Measurements from ENCODE around the gene KIF2C.

The KIF2C gene

DNA sequence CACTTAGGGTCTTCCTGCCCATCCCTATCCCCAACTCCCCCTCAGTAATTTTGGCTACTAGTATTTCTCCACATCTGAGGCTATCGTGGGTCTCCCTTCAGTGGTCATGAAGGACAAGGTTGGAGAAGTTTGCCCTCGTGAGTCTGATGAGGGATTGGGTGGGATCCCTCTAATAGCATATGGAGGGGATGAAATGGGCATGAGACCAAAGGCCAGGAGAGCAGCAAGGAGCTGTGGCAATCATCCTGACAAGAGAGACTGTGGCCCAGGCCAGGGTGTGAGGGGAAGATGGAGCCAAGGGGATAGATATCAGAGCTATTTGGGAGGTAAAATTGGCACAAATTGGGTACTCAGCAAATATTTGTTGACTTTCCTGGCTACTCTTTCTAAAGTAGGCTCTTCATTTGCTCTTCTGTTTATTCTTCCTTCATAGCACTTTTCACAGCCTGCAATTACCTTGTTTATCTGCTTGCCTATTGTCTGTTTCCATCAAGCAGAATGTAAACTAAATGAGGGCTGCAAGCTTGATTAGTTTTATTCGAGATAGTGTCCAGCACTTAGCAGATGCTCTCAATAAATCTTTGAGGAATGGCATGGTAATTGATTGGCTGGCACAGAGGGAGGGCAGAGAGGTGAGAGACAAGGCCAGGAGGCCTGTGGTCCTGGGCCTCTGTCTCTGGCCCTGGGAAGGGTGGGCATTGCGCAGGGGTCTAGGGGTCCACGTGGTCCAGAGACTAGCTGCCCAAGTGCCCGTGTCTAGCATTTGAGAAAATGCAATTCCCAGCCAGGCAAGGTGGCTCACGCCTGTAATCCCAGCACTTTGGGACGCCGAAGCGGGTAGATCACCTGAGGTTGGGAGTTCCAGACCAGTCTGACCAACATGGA is 59.1 kb downstream of the KIF2C start:
- Histone ChIP-seq H3K27me3 (ENCODE audit: control insufficient read depth in 1 of 2, insufficient read depth in 1 of 2, low read length in 2 of 2) (no peaks in the 10 kb centered on the region), H4K8ac (ENCODE audit: low read length) (peak overlapping the region; percentile 51)

DNA sequence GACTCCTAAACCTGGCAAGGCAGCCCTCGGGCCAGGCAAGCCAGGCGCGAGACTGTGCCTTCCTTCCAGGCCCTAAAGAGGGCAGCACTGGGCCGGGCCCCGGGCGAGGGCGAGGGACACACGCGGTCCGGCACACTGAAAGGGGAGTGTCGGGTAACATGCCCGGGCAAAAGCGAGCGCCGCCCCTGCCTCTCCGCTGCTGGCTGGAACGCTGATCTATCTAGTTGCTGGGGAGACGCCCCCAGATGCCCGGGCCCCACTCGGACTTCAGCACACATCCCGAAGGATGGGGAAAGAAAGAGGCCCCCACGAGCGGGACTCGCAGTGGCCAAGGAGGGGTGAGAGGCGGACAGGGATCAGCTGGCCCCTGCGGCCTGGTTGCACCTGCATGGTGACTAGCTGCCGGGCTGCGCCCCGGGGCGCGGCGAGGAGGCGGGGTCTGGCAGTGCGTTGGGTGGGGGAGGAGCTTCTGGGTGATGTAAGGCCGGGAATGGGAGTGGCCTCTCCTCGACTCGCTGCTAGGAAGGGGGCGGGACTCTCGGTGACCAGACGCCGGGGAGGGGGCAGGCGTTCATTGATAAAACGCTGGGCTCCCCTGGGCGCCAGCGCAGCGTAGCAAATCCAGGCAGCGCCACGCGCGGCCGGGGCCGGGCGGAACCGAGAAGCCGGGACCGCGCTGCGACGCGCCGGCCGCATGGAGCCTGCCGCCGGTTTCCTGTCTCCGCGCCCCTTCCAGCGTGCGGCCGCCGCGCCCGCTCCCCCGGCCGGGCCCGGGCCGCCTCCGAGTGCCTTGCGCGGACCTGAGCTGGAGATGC is 60.3 kb downstream of the KIF2C start, which contains the start of gene PLK3:
PLK3 (plus strand) TSS at position 608 of the 815 bp plus-strand sequence; CDS start at position 695, 87 bp downstream.
- Histone ChIP-seq H2BK12ac (ENCODE audit: low read length in 2 of 2) (peak within 1 kb of the TSS in 1 of 2 experiments; percentile 87), H3K9me3 (ENCODE audit: control insufficient read depth, low read length) (no peaks in the 10 kb centered on the region), H2BK15ac (ENCODE audit: low read depth, poor library complexity, severe bottlenecking) (peak within 1 kb of the TSS; percentile 75), H3K4me1 (ENCODE audit: control insufficient read depth, insufficient read depth, low read depth, low read length) (peaks cover 34% of the 10 kb centered on the region), H4K8ac (ENCODE audit: low read length) (peak within 1 kb of the TSS; percentile 38), H3K14ac (ENCODE audit: low read length in 2 of 2) (peak within 1 kb of the TSS in 1 of 2 experiments; percentile 91), H3K27ac (ENCODE audit: low read length, poor library complexity, severe bottlenecking) (peak within 1 kb of the TSS; percentile 95), H2BK120ac (ENCODE audit: low read depth, low read length) (peak within 1 kb of the TSS; percentile 89), H2BK5ac (ENCODE audit: low read depth, low read length, poor library complexity, severe bottlenecking) (peak within 1 kb of the TSS; percentile 83), H4K91ac (ENCODE audit: low read length) (peak within 1 kb of the TSS; percentile 65), H3K9ac (ENCODE audit: low read length) (peak within 1 kb of the TSS; percentile 94), H2AK5ac (ENCODE audit: low read length, severe bottlenecking) (no peak within 1 kb of the TSS), H3K36me3 (ENCODE audit: control insufficient read depth in 1 of 2, insufficient read depth in 2 of 2, low read depth in 1 of 2, low read length in 2 of 2) (peaks cover 31 to 32% of the 10 kb centered on the region in 2 experiments), H3K4me3 (ENCODE audit: insufficient read depth in 1 of 2, low read depth in 1 of 2, low read length in 2 of 2) (peak within 1 kb of the TSS; percentile 82 to 90), H2AFZ (ENCODE audit: low read depth, low read length) (peak within 1 kb of the TSS; percentile 15), H3K79me1 (replicated peaks; ENCODE audit: low read length, poor library complexity, severe bottlenecking) (peaks cover 3% of the 10 kb centered on the region), H3K18ac (ENCODE audit: low read depth in 1 of 2, low read length in 2 of 2) (peak within 1 kb of the TSS; percentile 70 to 92), H3K27me3 (ENCODE audit: control insufficient read depth in 1 of 2, insufficient read depth in 1 of 2, low read length in 2 of 2) (no peaks in the 10 kb centered on the region), H3K4ac (ENCODE audit: low read depth in 1 of 2, low read length in 2 of 2) (peak within 1 kb of the TSS; percentile 54 to 65), H3K4me2 (ENCODE audit: low read length, poor library complexity, severe bottlenecking) (peak within 1 kb of the TSS; percentile 72), H3K23ac (ENCODE audit: low read length in 2 of 2) (peak within 1 kb of the TSS in 1 of 2 experiments; percentile 75)
- DNase-seq, result peak; percentile 98
- under 1% methylated on average over 60 of the region's 79 CpGs for WGBS

More for the DNA sequence above, 59.1 kb downstream of the KIF2C start:
- Histone ChIP-seq H2AFZ (ENCODE audit: low read depth, low read length) (no peak overlapping the region), H3K14ac (ENCODE audit: low read length in 2 of 2) (peak overlapping the region in 1 of 2 experiments; percentile 65), H3K4me3 (ENCODE audit: insufficient read depth in 1 of 2, low read depth in 1 of 2, low read length in 2 of 2) (no peak overlapping the region), H3K18ac (ENCODE audit: low read depth in 1 of 2, low read length in 2 of 2) (peak overlapping the region in 1 of 2 experiments; percentile 78), H4K91ac (ENCODE audit: low read length) (no peak overlapping the region), H3K79me1 (replicated peaks; ENCODE audit: low read length, poor library complexity, severe bottlenecking) (peaks cover 3% of the 10 kb centered on the region), H2BK5ac (ENCODE audit: low read depth, low read length, poor library complexity, severe bottlenecking) (no peak overlapping the region), H3K4me1 (ENCODE audit: control insufficient read depth, insufficient read depth, low read depth, low read length) (peaks cover 29% of the 10 kb centered on the region), H3K4me2 (ENCODE audit: low read length, poor library complexity, severe bottlenecking) (no peak overlapping the region), H3K9me3 (ENCODE audit: control insufficient read depth, low read length) (no peaks in the 10 kb centered on the region), H2BK120ac (ENCODE audit: low read depth, low read length) (no peak overlapping the region), H2AK5ac (ENCODE audit: low read length, severe bottlenecking) (peak overlapping the region; percentile 69), H3K4ac (ENCODE audit: low read depth in 1 of 2, low read length in 2 of 2) (peak overlapping the region in 1 of 2 experiments; percentile 90), H3K27ac (ENCODE audit: low read length, poor library complexity, severe bottlenecking) (peak overlapping the region; percentile 95), H3K36me3 (ENCODE audit: control insufficient read depth in 1 of 2, insufficient read depth in 2 of 2, low read depth in 1 of 2, low read length in 2 of 2) (peaks cover 20 to 21% of the 10 kb centered on the region in 2 experiments), H2BK12ac (ENCODE audit: low read length in 2 of 2) (peak overlapping the region; percentile 28 to 98), H3K23ac (ENCODE audit: low read length in 2 of 2) (no peak overlapping the region), H2BK15ac (ENCODE audit: low read depth, poor library complexity, severe bottlenecking) (peak overlapping the region; percentile 31), H3K9ac (ENCODE audit: low read length) (peak overlapping the region; percentile 88)
- 95% methylated on average over 10 of the region's 10 CpGs for WGBS
- no peak for DNase-seq

DNA sequence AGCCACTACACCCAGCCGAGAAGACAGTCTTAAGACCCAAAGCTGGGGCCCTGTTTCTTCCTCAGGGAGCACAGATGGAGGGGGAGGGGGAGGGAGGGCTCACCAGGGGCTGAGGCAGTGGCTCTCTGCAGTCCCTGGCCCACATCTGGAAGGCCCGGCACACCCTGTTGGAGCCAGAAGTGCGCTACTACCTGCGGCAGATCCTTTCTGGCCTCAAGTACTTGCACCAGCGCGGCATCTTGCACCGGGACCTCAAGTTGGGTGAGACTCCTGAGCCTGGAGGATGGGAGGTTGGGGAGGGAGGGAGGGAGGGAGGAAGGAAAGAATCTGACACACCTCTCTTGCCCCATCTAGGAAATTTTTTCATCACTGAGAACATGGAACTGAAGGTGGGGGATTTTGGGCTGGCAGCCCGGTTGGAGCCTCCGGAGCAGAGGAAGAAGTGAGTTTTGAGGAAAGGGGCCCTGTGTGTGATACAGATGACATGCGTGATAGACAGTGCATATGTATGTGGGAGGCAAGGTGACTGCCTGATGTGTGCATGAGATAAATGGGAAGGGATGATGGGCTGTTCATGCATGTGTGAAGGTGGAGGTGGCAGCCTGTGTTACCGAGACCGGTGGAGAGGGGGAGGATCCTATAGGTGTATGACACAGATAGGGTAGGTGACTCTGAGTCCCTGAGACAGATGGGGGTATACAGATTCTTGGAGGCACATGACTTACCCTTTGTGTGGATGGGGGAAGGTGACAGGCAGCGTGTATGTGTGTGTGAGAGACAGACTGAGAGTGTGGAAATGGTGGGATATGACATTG is 62.1 kb downstream of the KIF2C start:
- peak overlapping the region in 1 of 2 experiments; percentile 22 for H3K18ac ChIP-seq (ENCODE audit: low read depth in 1 of 2, low read length in 2 of 2)
- no peak overlapping the region for H2BK15ac ChIP-seq (ENCODE audit: low read depth, poor library complexity, severe bottlenecking)
- H2BK5ac ChIP-seq (ENCODE audit: low read depth, low read length, poor library complexity, severe bottlenecking), result no peak overlapping the region
- H3K4me1 ChIP-seq (ENCODE audit: control insufficient read depth, insufficient read depth, low read depth, low read length), result peaks cover 48% of the 10 kb centered on the region
- H4K8ac ChIP-seq (ENCODE audit: low read length), result no peak overlapping the region
- H2AFZ ChIP-seq (ENCODE audit: low read depth, low read length), result no peak overlapping the region
- peak; percentile 38 for DNase-seq
- peak overlapping the region; percentile 47 to 90 for H3K4me3 ChIP-seq (ENCODE audit: insufficient read depth in 1 of 2, low read depth in 1 of 2, low read length in 2 of 2)
- peak overlapping the region in 1 of 2 experiments; percentile 80 for H3K14ac ChIP-seq (ENCODE audit: low read length in 2 of 2)
- H3K9me3 ChIP-seq (ENCODE audit: control insufficient read depth, low read length), result no peaks in the 10 kb centered on the region
- peak overlapping the region in 1 of 2 experiments; percentile 10 for H3K23ac ChIP-seq (ENCODE audit: low read length in 2 of 2)
- peak overlapping the region in 1 of 2 experiments; percentile 47 for H3K4ac ChIP-seq (ENCODE audit: low read depth in 1 of 2, low read length in 2 of 2)
- peak overlapping the region; percentile 72 for H3K4me2 ChIP-seq (ENCODE audit: low read length, poor library complexity, severe bottlenecking)
- H3K9ac ChIP-seq (ENCODE audit: low read length), result peak overlapping the region; percentile 94
- no peaks in the 10 kb centered on the region for H3K27me3 ChIP-seq (ENCODE audit: control insufficient read depth in 1 of 2, insufficient read depth in 1 of 2, low read length in 2 of 2)
- H3K79me1 ChIP-seq (replicated peaks; ENCODE audit: low read length, poor library complexity, severe bottlenecking), result peaks cover 7% of the 10 kb centered on the region
- no peak overlapping the region for H4K91ac ChIP-seq (ENCODE audit: low read length)
- H3K27ac ChIP-seq (ENCODE audit: low read length, poor library complexity, severe bottlenecking), result no peak overlapping the region
- WGBS, result 71% methylated on average over 10 of the region's 13 CpGs
- peaks cover 49 to 50% of the 10 kb centered on the region in 2 experiments for H3K36me3 ChIP-seq (ENCODE audit: control insufficient read depth in 1 of 2, insufficient read depth in 2 of 2, low read depth in 1 of 2, low read length in 2 of 2)
- no peak overlapping the region for H2BK120ac ChIP-seq (ENCODE audit: low read depth, low read length)
- peak overlapping the region in 1 of 2 experiments; percentile 35 for H2BK12ac ChIP-seq (ENCODE audit: low read length in 2 of 2)
- H2AK5ac ChIP-seq (ENCODE audit: low read length, severe bottlenecking), result no peak overlapping the region

Measured in mesenchymal stem cell (in vitro differentiated cells and primary cell).